AG04449 (cell line): Measurements from ENCODE around the gene ZP2.
"Not testable (repeated sequence)": the region's sequence is repeated elsewhere in the genome, so short reads cannot be mapped to it uniquely, and the experiment has no call there.

Experiments used
- CTCF ChIA-PET: fragments of 350-600 bp; formaldehyde crosslinking; extraction: SDS; loops from one replicate; lab custom pipeline; 2021; ENCODE audit warnings: antibody characterized with exemption; lab: Yijun Ruan, JAX
- POLR2A ChIA-PET: fragments of 400-600, 350-600 bp; formaldehyde crosslinking; extraction: SDS; loops from one replicate; lab custom pipeline; 2020; ENCODE audit warnings: antibody characterized with exemption, inconsistent platforms; lab: Yijun Ruan, JAX
- DNase-seq: peaks from one replicate; pipeline ENCODE4 v3.0.0-alpha.2; 2010; ENCODE audit warnings: low read depth, low spot score
- H3K4me3 ChIP-seq: 2 replicates; pipeline ENCODE4 v1.5.1; 2011; ENCODE audit warnings: low read depth, mild to moderate bottlenecking, control low read depth, low read length
- CTCF ChIP-seq: IDR thresholded peaks from one replicate; pipeline ENCODE4 v1.5.1; 2011; ENCODE audit warnings: mild to moderate bottlenecking, moderate library complexity, low read length, control low read depth, inconsistent platforms; ENCODE audit not compliant: insufficient read depth; ENCODE audit errors: missing control alignments

ZP2 gene

GRCh38 chr16:21197112-21197511 lies 14.3 kb downstream of the ZP2 start:
- ChIA-PET POLR2A (no interaction called here), CTCF (interaction anchor here (1.0 kb wide), 1 partner anchor 8 kb away, joined by 4 read pairs; no protein-coding TSS in a partner anchor)
- no peak overlapping the region for H3K4me3 ChIP-seq
- TF ChIP-seq CTCF: no peak
- no peak for DNase-seq

GRCh38 chr16:21195330-21195729 lies 16.0 kb downstream of the ZP2 start:
- POLR2A ChIA-PET, H3K4me3 ChIP-seq, DNase-seq: not testable (repeated sequence)
- CTCF ChIA-PET: interaction anchor here (1.0 to 1.5 kb wide), 2 partner anchors 36 to 105 kb away, joined by 4 to 5 read pairs; no protein-coding TSS in a partner anchor

- ChIA-PET POLR2A (no interaction called here), CTCF (interaction anchor here (1.0 to 1.5 kb wide), 2 partner anchors 35 to 106 kb away, joined by 4 to 5 read pairs; no protein-coding TSS in a partner anchor)
- no peak overlapping the region for H3K4me3 ChIP-seq
- no peak for TF ChIP-seq CTCF
- no peak for DNase-seq
Measured at GRCh38 chr16:21194771-21195301, 16.5 kb downstream of the ZP2 start.

- ChIA-PET POLR2A (no interaction called here), CTCF (no interaction called here)
- TF ChIP-seq CTCF: no peak
- no peak overlapping the region for H3K4me3 ChIP-seq
- no peak for DNase-seq
Measured at GRCh38 chr16:21192991-21193390, 18.4 kb downstream of the ZP2 start.

GRCh38 chr16:21190599-21190998 lies 20.8 kb downstream of the ZP2 start:
- POLR2A ChIA-PET: no interaction called here
- DNase-seq: peak; percentile 26
- no peak for TF ChIP-seq CTCF
- CTCF ChIA-PET: interaction anchor here (1.3 to 4.9 kb wide), 5 partner anchors 9 to 110 kb away, joined by 4 to 44 read pairs (median 15); partner anchors contain the start of gene CRYM
- H3K4me3 ChIP-seq: no peak overlapping the region

- no peak for DNase-seq
- no peak overlapping the region for H3K4me3 ChIP-seq
- ChIA-PET CTCF (interaction anchor here (0.7 to 4.9 kb wide), 13 partner anchors 10 to 111 kb away, joined by 3 to 44 read pairs (median 6); partner anchors contain the start of gene CRYM), POLR2A (no interaction called here)
- TF ChIP-seq CTCF: no peak
Measured at GRCh38 chr16:21190013-21190412, 21.4 kb downstream of the ZP2 start.
